Spinal cord (tissue), 10 donors: Measurements from ENCODE around the gene DPF3. TPM values are rescaled to one million over a fixed set of nuclear protein-coding genes. Genes with fewer than 3 reads are reported as not detected.

Experiments
- DNase-seq, 6 donors: peaks; one replicate each; pipeline versions ENCODE4 v3.0.0 to v3.0.0-alpha.2; 2013 to 2015; ENCODE audit warnings: low spot score in 6 of 6, low read depth in 4 of 6
- H3K27ac ChIP-seq: one replicate; pipeline ENCODE4 v1.5.1; 2013; ENCODE audit warnings: low read depth, low read length, control low read depth
- H3K27me3 ChIP-seq: one replicate; pipeline ENCODE4 v1.6.1; 2013; ENCODE audit warnings: low read length; ENCODE audit not compliant: control insufficient read depth, insufficient read depth
- H3K36me3 ChIP-seq: one replicate; pipeline ENCODE4 v1.6.1; 2013; ENCODE audit warnings: low read length; ENCODE audit not compliant: control insufficient read depth, insufficient read depth
- H3K4me1 ChIP-seq: one replicate; pipeline ENCODE4 v1.6.1; 2013; ENCODE audit warnings: low read length; ENCODE audit not compliant: control insufficient read depth, insufficient read depth
- H3K4me3 ChIP-seq: one replicate; pipeline ENCODE4 v1.5.1; 2013; ENCODE audit warnings: low read depth, low read length, control low read depth
- H3K9me3 ChIP-seq: one replicate; pipeline ENCODE4 v1.6.1; 2013; ENCODE audit warnings: low read length; ENCODE audit not compliant: control insufficient read depth, insufficient read depth
- WGBS: methylation state at CpG from one replicate; pipeline ENCODE4 v1.1.5; 2013; ENCODE audit warnings: missing lambda C conversion rate; ENCODE audit not compliant: insufficient coverage; 5-methylcytosine and 5-hydroxymethylcytosine counted together
- polyA plus RNA-seq, 2 donors: library from polyadenylated mRNA; unstranded; fragments of 120-200 nt; gene quantifications; one replicate each; pipeline ENCODE4 v1.2.1, GENCODE V29; 2013; ENCODE audit not compliant: insufficient read length in 2 of 2
- total RNA-seq, 2 donors: library from RNA; depleted of rRNA in 1 of 2; stranded (reverse); fragments of 120-200 nt in 1 of 2; fragments of >200 nt in 1 of 2; gene quantifications; one replicate each; pipeline versions ENCODE4 v1.2.3 to v1.2.4, GENCODE V29; 2013 to 2014
- donor health status: healthy.

Gene DPF3
- total and polyA plus RNA-seq, 4 donors: 9.6 to 14.5 (median 12.8) TPM

DNA sequence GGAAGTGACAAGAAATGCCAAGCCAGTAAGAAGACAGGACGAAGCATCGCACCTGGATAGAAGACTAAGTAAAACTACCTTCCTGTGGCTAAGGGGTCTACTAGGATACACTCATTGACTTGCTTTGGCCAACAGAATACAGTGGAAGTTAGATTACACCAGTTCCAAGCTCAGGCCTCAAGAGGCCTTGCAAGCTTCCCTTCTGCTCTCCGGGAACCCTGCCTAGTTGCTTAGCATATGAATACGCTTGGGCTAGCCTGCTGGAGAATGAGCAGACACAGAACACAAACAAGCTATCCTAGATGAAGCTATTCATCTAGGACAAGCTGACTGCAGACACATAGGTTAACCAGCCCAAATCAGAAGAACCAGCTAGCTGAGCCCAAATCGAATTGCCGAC lies 97.0 kb downstream of the DPF3 start:
- Histone ChIP-seq H3K27me3 (no peaks in the 10 kb centered on the region), H3K4me3 (no peak overlapping the region), H3K36me3 (no peaks in the 10 kb centered on the region), H3K9me3 (no peaks in the 10 kb centered on the region), H3K27ac (no peak overlapping the region), H3K4me1 (peaks cover 18% of the 10 kb centered on the region)
- peak in 2 of 6 donors; percentile 27 to 69 for DNase-seq
- no CpG with 5 or more reads among the region's 6 CpGs for WGBS

DNA sequence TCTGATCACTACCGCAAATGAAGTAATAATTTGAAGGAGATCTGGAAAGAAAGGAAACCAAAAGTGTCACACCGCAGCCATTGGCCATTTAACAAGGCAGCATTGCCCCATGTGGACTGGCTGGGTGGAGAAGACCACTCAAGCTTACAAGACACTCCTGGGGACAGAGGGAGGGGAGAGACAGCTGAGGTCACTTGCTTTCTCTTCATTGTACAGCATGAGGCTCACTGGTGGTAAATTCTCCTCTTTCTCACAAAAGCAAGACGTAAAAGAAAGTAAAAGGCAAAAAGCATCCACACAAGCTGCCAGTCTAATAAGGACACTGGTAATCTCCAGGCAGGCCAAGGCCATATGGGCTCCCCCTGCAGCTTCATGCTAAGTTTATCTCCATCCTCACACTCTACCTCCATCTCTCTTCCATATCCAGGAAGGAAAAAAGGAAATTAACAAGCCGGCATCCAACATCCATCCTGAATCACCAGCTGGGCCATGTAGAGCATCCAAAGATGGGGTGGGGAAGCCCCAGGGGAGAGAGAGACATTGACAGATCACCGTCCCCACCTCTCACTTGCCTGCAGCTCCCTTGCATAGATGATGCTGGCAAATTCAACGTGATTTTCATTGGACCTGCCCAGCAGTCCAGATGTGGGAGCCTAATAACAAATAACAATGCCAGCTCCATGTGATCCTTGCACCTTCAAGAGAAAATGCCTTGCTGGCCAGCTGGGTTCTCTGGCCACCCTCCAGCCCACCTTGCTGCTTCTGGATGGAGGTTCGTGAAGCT lies 100.6 kb downstream of the DPF3 start:
- peak in 1 of 6 donors; percentile 19 for DNase-seq
- H3K27ac ChIP-seq: no peak overlapping the region
- H3K36me3 ChIP-seq: no peaks in the 10 kb centered on the region
- no peaks in the 10 kb centered on the region for H3K27me3 ChIP-seq
- H3K4me3 ChIP-seq: no peak overlapping the region
- no peaks in the 10 kb centered on the region for H3K9me3 ChIP-seq
- peaks cover 32% of the 10 kb centered on the region for H3K4me1 ChIP-seq
- WGBS: 81% methylated on average over 5 of the region's 7 CpGs

GRCh38 chr14:72792051-72792788 lies 101.7 kb downstream of the DPF3 start:
- Histone ChIP-seq H3K4me3 (no peak overlapping the region), H3K27ac (peak overlapping the region; percentile 65), H3K4me1 (peaks cover 32% of the 10 kb centered on the region), H3K36me3 (no peaks in the 10 kb centered on the region), H3K9me3 (no peaks in the 10 kb centered on the region), H3K27me3 (no peaks in the 10 kb centered on the region)
- 49% methylated on average over 10 of the region's 16 CpGs for WGBS
- DNase-seq: peak in 2 of 6 donors; percentile 14 to 70

DNA sequence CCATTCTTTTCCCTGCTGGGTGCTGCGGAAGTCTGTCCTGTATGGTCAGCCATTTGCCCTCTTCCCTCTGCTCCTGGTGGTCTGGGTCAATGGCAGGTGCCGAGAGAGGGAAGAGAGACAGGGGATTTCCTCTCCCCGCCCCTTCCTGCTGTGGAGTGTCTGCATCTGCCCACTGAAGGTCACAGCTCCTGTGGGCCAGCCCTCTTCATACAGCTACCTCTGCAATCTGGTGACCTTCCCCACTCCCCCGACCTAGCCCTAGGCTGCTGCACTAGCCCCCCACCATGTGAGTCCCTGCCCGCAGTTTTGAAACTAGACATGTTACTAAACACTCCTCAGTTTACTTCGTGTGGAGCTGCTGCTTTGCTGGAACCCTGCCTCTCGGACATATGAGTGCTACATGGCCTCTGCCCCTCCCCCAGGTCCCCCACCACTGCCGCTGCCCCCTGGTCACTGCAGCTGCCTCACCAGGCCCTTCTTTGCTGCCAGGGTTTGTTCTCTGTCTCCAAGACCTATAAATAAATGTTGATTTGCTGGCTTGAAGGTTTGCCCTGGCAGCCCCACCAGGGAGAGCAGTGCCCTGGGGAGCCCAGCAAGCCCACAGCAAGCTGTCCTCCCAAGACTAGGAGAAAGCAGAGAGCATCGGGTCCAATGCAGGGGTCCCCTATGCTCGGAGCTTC lies 102.9 kb downstream of the DPF3 start:
- H3K4me3 ChIP-seq: no peak overlapping the region
- no peaks in the 10 kb centered on the region for H3K9me3 ChIP-seq
- WGBS: 55% methylated on average over 6 of the region's 10 CpGs
- H3K4me1 ChIP-seq: peaks cover 32% of the 10 kb centered on the region
- H3K27me3 ChIP-seq: no peaks in the 10 kb centered on the region
- no peaks in the 10 kb centered on the region for H3K36me3 ChIP-seq
- no peak overlapping the region for H3K27ac ChIP-seq
- DNase-seq: peak in 1 of 6 donors; percentile 30

DNA sequence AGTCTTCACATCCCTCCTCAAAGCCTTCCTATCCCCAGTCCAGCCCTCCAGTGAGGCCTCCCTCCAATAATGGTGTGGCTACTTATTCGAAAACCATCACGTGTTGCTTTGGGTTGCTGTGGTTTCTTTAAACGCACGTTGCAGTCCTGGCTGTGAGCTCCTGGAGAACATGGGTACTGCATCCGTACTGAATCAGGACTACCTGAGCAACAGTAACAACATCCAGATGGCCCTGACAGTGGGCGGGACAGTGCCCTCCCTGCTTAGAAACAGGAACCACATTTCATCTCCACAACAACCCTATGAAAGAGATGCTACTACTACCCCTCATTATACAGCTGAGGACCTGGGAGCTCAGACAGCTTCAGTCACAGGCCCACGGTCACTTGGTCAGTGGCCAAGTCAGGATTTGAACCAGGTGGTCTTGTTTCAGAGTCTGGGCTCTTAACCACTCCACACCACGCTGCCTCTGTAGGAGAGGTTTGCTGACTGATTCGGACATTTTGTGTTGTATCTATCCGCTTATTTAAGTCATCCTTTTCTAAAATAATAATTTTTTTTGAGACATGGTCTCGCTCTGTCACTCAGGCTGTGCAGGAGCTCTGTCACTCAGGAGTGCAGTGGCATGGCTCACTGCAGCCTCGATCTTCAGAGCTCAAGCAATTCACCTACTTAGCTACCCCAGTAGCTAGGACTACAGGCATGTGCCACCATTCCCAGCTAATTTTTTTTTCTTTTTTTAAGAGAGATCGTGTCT lies 104.8 kb downstream of the DPF3 start:
- Histone ChIP-seq H3K27me3 (no peaks in the 10 kb centered on the region), H3K36me3 (no peaks in the 10 kb centered on the region), H3K9me3 (no peaks in the 10 kb centered on the region), H3K27ac (no peak overlapping the region), H3K4me1 (peaks cover 32% of the 10 kb centered on the region), H3K4me3 (no peak overlapping the region)
- 89% methylated on average over 8 of the region's 13 CpGs for WGBS
- no peak for DNase-seq

DNA sequence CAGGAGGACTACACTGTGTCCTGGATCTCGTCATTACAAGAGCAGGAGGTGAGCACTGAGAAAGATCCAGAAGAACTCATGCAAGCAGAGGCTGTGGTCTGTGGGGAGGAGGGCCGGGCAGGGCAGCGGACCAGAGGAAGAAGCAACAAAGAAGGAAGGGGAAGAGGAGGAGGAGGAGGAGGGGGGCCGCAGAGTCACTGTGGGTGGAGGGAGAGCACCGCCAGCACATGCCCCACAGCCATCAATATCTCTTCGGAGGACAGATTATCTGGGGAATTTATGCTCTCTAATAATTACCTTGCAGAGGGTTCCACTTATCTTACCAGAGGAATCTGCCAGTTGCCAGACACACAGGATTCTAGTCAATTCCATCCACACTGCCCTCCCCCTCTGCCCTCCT lies 105.6 kb downstream of the DPF3 start:
- Histone ChIP-seq H3K36me3 (peaks cover 2% of the 10 kb centered on the region), H3K27ac (no peak overlapping the region), H3K4me1 (peaks cover 30% of the 10 kb centered on the region), H3K9me3 (no peaks in the 10 kb centered on the region), H3K27me3 (no peaks in the 10 kb centered on the region), H3K4me3 (no peak overlapping the region)
- DNase-seq: no peak
- WGBS: 58% methylated on average over 4 of the region's 6 CpGs

- peaks cover 27% of the 10 kb centered on the region for H3K4me1 ChIP-seq
- no peak overlapping the region for H3K4me3 ChIP-seq
- no peak overlapping the region for H3K27ac ChIP-seq
- 87% methylated on average over 3 of the region's 6 CpGs for WGBS
- no peaks in the 10 kb centered on the region for H3K27me3 ChIP-seq
- H3K36me3 ChIP-seq: peaks cover 2% of the 10 kb centered on the region
- H3K9me3 ChIP-seq: no peaks in the 10 kb centered on the region
- DNase-seq: no peak
Observed at GRCh38 chr14:72787841-72788240, 106.1 kb downstream of the DPF3 start.

DNA sequence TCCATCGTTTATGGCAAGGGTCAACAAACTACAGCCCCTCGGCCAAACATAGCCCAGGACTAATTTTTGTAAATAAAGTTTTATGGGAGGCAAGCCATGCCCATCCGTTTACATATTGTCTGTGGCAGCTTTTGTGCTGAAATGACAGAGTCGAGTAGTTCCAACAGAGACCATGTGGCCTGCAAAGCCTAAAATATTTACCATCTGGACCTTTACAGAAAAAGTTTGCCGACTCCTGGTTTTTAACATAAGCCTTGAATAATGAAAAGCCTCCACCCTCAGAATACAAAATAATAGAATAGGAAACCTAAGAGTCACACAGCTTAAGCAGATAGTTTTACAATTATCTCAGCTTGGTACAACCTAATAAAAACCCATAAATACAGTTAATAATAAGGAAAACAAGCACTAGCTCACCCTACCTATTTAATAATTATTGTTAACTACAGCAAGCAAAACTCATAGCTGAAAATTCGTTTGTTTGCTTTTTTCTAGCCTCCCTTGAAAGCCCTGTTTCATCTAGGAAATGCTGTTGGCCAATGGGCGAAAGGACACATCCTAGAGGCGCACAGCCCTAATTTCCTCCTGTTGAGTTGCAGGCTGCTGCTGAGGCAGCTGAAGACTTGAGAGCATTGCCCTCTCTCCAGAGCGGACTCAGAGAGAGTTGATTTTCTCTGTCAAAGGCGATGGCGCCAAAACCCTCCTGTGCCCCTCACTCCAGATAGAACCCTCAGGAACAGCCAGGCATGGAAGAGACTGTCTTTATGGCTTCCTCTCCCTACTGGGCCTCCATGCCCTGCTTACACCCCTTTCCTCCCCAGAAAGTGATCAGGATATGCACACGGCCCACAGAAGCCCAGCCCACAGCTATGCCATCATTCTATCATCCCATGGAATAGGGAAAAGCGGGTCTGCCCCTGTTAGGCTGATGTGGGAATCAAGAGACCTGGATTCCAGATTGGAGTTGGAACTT lies 107.2 kb downstream of the DPF3 start:
- 83% methylated on average over 9 of the region's 13 CpGs for WGBS
- Histone ChIP-seq H3K27me3 (no peaks in the 10 kb centered on the region), H3K4me1 (peaks cover 20% of the 10 kb centered on the region), H3K9me3 (no peaks in the 10 kb centered on the region), H3K27ac (no peak overlapping the region), H3K36me3 (peaks cover 2% of the 10 kb centered on the region), H3K4me3 (no peak overlapping the region)
- peak in 1 of 6 donors; percentile 19 for DNase-seq
